ENCODE measurements around the gene CLIC1.

CLIC1 gene

GRCh38 chr6:31736021-31736767 lies at the start of gene CLIC1:
CLIC1 (minus strand) TSS chr6:31736530; CDS start chr6:31736300, 230 bp downstream.
- DNase-seq: peak; percentile 92

GRCh38 chr6:31785475-31785874 lies 49.1 kb upstream of the CLIC1 start:
- no peak for DNase-seq

- DNase-seq: no peak
Measured at GRCh38 chr6:31784098-31784925, 48.0 kb upstream of the CLIC1 start.

- no peak for DNase-seq
Measured at GRCh38 chr6:31782126-31782855, 46.0 kb upstream of the CLIC1 start.

GRCh38 chr6:31781244-31782125 lies 45.2 kb upstream of the CLIC1 start:
- DNase-seq: no peak

- DNase-seq: no peak
Measured at GRCh38 chr6:31780507-31781243, 44.3 kb upstream of the CLIC1 start.

- DNase-seq: no peak
Measured at GRCh38 chr6:31779908-31780307, 43.6 kb upstream of the CLIC1 start.

GRCh38 chr6:31778999-31779885 lies 42.9 kb upstream of the CLIC1 start:
- no peak for DNase-seq

GRCh38 chr6:31778193-31778592 lies 41.9 kb upstream of the CLIC1 start:
- DNase-seq: no peak

GRCh38 chr6:31777667-31778050 lies 41.3 kb upstream of the CLIC1 start:
- DNase-seq: no peak

GRCh38 chr6:31776989-31777666 lies 40.8 kb upstream of the CLIC1 start, which contains the start of gene VWA7:
VWA7 (minus strand) TSS chr6:31777328; CDS start chr6:31776779, 549 bp downstream.
- DNase-seq: peak; percentile 72

GRCh38 chr6:31776485-31776988 lies 40.2 kb upstream of the CLIC1 start:
- DNase-seq: no peak

GRCh38 chr6:31775633-31776484 lies 39.5 kb upstream of the CLIC1 start:
- no peak for DNase-seq

- DNase-seq: no peak
Measured at GRCh38 chr6:31775184-31775583, 38.9 kb upstream of the CLIC1 start.

GRCh38 chr6:31771992-31772358 lies 35.6 kb upstream of the CLIC1 start:
- DNase-seq: no peak

- DNase-seq: no peak
Measured at GRCh38 chr6:31770860-31771259, 34.5 kb upstream of the CLIC1 start.

- DNase-seq: peak; percentile 67
Measured at GRCh38 chr6:31769684-31770371, 33.5 kb upstream of the CLIC1 start.

All from femur (tissue), 1 donor.